H9 (cell line): ENCODE results near the gene ARID1B. TPM values are rescaled to one million over a fixed set of nuclear protein-coding genes. Genes with fewer than 3 reads are reported as not detected.

ENCODE experiments used
- DNase-seq: peaks from one replicate; pipeline ENCODE4 v3.0.0-alpha.2; 2017
- H2AFZ ChIP-seq: one replicate; pipeline ENCODE4 v1.6.1; 2013; ENCODE audit warnings: mild to moderate bottlenecking, low read length, control low read depth, moderate library complexity
- H2AK5ac ChIP-seq: 2 replicates; pipeline ENCODE4 v1.6.1; 2013; ENCODE audit warnings: low read length, control low read depth, mixed read lengths; ENCODE audit not compliant: insufficient read length
- H2BK120ac ChIP-seq: one replicate; pipeline ENCODE4 v1.6.1; 2013; ENCODE audit warnings: low read depth, mild to moderate bottlenecking, low read length, control low read depth, inconsistent platforms; ENCODE audit not compliant: poor library complexity, severe bottlenecking
- H2BK12ac ChIP-seq: 2 replicates; pipeline ENCODE4 v1.6.1; 2013; ENCODE audit warnings: low read length, control low read depth, mixed read lengths, low read depth; ENCODE audit not compliant: insufficient read length
- H2BK15ac ChIP-seq: 2 replicates; pipeline ENCODE4 v1.6.1; 2013; ENCODE audit warnings: low read depth, low read length, control low read depth
- H2BK20ac ChIP-seq: one replicate; pipeline ENCODE4 v1.6.1; 2013; ENCODE audit warnings: low read depth, mild to moderate bottlenecking, low read length, control low read depth, inconsistent platforms; ENCODE audit not compliant: poor library complexity, severe bottlenecking
- H2BK5ac ChIP-seq: 2 replicates; pipeline ENCODE4 v1.6.1; 2013; ENCODE audit warnings: low read length, control low read depth, mixed read lengths; ENCODE audit not compliant: insufficient read length
- H3K14ac ChIP-seq: 2 replicates; pipeline ENCODE4 v1.6.1; 2013; ENCODE audit warnings: low read length, control low read depth; ENCODE audit not compliant: insufficient read depth
- H3K18ac ChIP-seq: 2 replicates; pipeline ENCODE4 v1.6.1; 2013; ENCODE audit warnings: low read depth, mild to moderate bottlenecking, mixed read lengths, low read length, control low read depth; ENCODE audit not compliant: insufficient read length
- H3K23ac ChIP-seq: 2 replicates; pipeline ENCODE4 v1.6.1; 2013; ENCODE audit warnings: low read length, control low read depth, mixed read lengths, low read depth; ENCODE audit not compliant: insufficient read length
- H3K23me2 ChIP-seq: 2 replicates; pipeline ENCODE4 v1.6.1; 2013; ENCODE audit warnings: low read depth, mild to moderate bottlenecking, mixed read lengths, low read length, control low read depth; ENCODE audit not compliant: insufficient read length, poor library complexity, severe bottlenecking
- H3K27ac ChIP-seq: 2 replicates; pipeline ENCODE4 v1.5.1; 2013; ENCODE audit warnings: low read length, control low read depth, mixed read lengths, low read depth; ENCODE audit not compliant: insufficient read length
- H3K27me3 ChIP-seq: 2 replicates; pipeline ENCODE4 v1.6.1; 2013; ENCODE audit warnings: low read length, control low read depth, inconsistent platforms; ENCODE audit not compliant: insufficient read depth
- H3K4ac ChIP-seq: 2 replicates; pipeline ENCODE4 v1.6.1; 2013; ENCODE audit warnings: low read depth, mild to moderate bottlenecking, control low read depth, inconsistent platforms, low read length, moderate library complexity
- H3K4me1 ChIP-seq: 2 replicates; pipeline ENCODE4 v1.6.1; 2013; ENCODE audit warnings: low read length, control low read depth, inconsistent platforms; ENCODE audit not compliant: insufficient read depth
- H3K4me2 ChIP-seq: 2 replicates; pipeline ENCODE4 v1.6.1; 2013; ENCODE audit warnings: low read length, control low read depth, mixed read lengths; ENCODE audit not compliant: insufficient read length, insufficient read depth
- H3K56ac ChIP-seq: 2 replicates; pipeline ENCODE4 v1.6.1; 2013; ENCODE audit warnings: low read depth, mild to moderate bottlenecking, mixed read lengths, low read length, control low read depth; ENCODE audit not compliant: insufficient read length
- H3K79me1 ChIP-seq: 2 replicates; pipeline ENCODE4 v1.6.1; 2013; ENCODE audit warnings: low read depth, mild to moderate bottlenecking, moderate library complexity, low read length, control low read depth, inconsistent platforms; ENCODE audit not compliant: insufficient read depth, poor library complexity, severe bottlenecking
- H3K79me2 ChIP-seq: 2 replicates; pipeline ENCODE4 v1.6.1; 2013; ENCODE audit warnings: low read length, control low read depth, inconsistent platforms; ENCODE audit not compliant: insufficient read depth
- H3K9ac ChIP-seq: 2 replicates; pipeline ENCODE4 v1.6.1; 2013; ENCODE audit warnings: low read length, control low read depth, mixed read lengths; ENCODE audit not compliant: insufficient read length; ENCODE audit errors: extremely low read depth
- H3K9me3 ChIP-seq: one replicate; pipeline ENCODE4 v1.6.1; 2013; ENCODE audit warnings: low read depth, low read length, inconsistent platforms; ENCODE audit not compliant: control insufficient read depth
- H3T11ph ChIP-seq: one replicate; pipeline ENCODE4 v1.6.1; 2013; ENCODE audit warnings: mild to moderate bottlenecking, low read length, control low read depth, inconsistent platforms
- H4K20me1 ChIP-seq: one replicate; pipeline ENCODE4 v1.6.1; 2013; ENCODE audit not compliant: control insufficient read depth, insufficient read length, insufficient read depth
- H4K5ac ChIP-seq: 2 replicates; pipeline ENCODE4 v1.6.1; 2013; ENCODE audit warnings: low read depth, mild to moderate bottlenecking, mixed read lengths, low read length, control low read depth; ENCODE audit not compliant: insufficient read length
- H4K8ac ChIP-seq: replicated peaks from 2 replicates; pipeline ENCODE4 v1.6.1; 2013; ENCODE audit warnings: low read length, control low read depth, mixed read lengths, low read depth; ENCODE audit not compliant: insufficient read length
- H4K91ac ChIP-seq: 2 replicates; pipeline ENCODE4 v1.6.1; 2013; ENCODE audit warnings: low read depth, mild to moderate bottlenecking, moderate library complexity, mixed read lengths, low read length, control low read depth; ENCODE audit not compliant: insufficient read length
- H3K27ac Mint-ChIP-seq, 3 experiments: 2 replicates in 2 of 3; 3 replicates in 1 of 3; pipeline ENCODE4 v1.8.0; 2020 to 2021; ENCODE audit warnings: mixed read lengths in 3 of 3, mild to moderate bottlenecking in 1 of 3, moderate library complexity in 1 of 3
- H3K27me3 Mint-ChIP-seq: 2 replicates; pipeline ENCODE4 v1.8.0; 2021; ENCODE audit warnings: low read depth, mild to moderate bottlenecking, moderate library complexity, mixed read lengths
- H3K36me3 Mint-ChIP-seq, 3 experiments: 2 replicates in 2 of 3; 3 replicates in 1 of 3; pipeline ENCODE4 v1.8.0; 2020 to 2021; ENCODE audit warnings: low read depth in 3 of 3, mixed read lengths in 3 of 3; ENCODE audit not compliant: insufficient read depth in 1 of 3
- H3K4me1 Mint-ChIP-seq, 2 experiments: 2 replicates each; pipeline ENCODE4 v1.8.0; 2020; ENCODE audit warnings: mixed read lengths in 2 of 2
- H3K4me3 Mint-ChIP-seq, 2 experiments: 2 replicates in 1 of 2; 3 replicates in 1 of 2; pipeline ENCODE4 v1.8.0; 2020 to 2021; ENCODE audit warnings: mild to moderate bottlenecking in 2 of 2, mixed read lengths in 2 of 2, moderate library complexity in 1 of 2
- H3K9me3 Mint-ChIP-seq, 2 experiments: 2 replicates in 1 of 2; 3 replicates in 1 of 2; pipeline ENCODE4 v1.8.0; 2020; ENCODE audit warnings: mild to moderate bottlenecking in 2 of 2, mixed read lengths in 2 of 2, moderate library complexity in 1 of 2
- CTCF ChIP-seq: fragments of 200-600 bp; sonication (generic); conservative IDR thresholded peaks from 3 replicates; pipeline ENCODE4 v1.8.0; 2021; ENCODE audit warnings: antibody characterized with exemption, mild to moderate bottlenecking
- WGBS: extraction: QIAGEN DNeasy Blood & Tissue Kit; methylation state at CpG from one replicate; pipeline ENCODE4 v1.1.7; 2013; ENCODE audit warnings: missing lambda C conversion rate, low lambda C conversion rate, mixed read lengths; ENCODE audit not compliant: insufficient read length; ENCODE audit errors: extremely low coverage; 5-methylcytosine and 5-hydroxymethylcytosine counted together
- total RNA-seq: library from RNA; stranded (reverse); gene quantifications from 2 replicates; pipeline ENCODE4 v1.2.1, GENCODE V29; 2021

The ARID1B gene
- total RNA-seq, 1 experiment from 2014 or later: 88.2 TPM

GRCh38 chr6:157045831-157046454, 268.8 kb downstream of the ARID1B start:
- DNase-seq: no peak

More at GRCh38 chr6:157045831-157046454, 268.8 kb downstream of the ARID1B start:
- Histone ChIP-seq H3K79me2 (peaks cover 2% of the 10 kb centered on the region; the same call in 1 of the 2 replicates), H4K8ac (no peak overlapping the region), H3K14ac (no peak overlapping the region), H3K27me3 (no peaks in the 10 kb centered on the region), H2BK5ac (no peak overlapping the region), H3K79me1 (peaks cover 2% of the 10 kb centered on the region), H3K18ac (no peak overlapping the region), H2AFZ (no peak overlapping the region), H3K23me2 (no peaks in the 10 kb centered on the region), H2BK20ac (no peak overlapping the region), H4K5ac (no peak overlapping the region), H3K4me2 (no peak overlapping the region), H4K20me1 (no peaks in the 10 kb centered on the region), H2AK5ac (no peak overlapping the region), H3K9me3 (no peaks in the 10 kb centered on the region), H3K4me1 (peaks cover 3% of the 10 kb centered on the region; the same call in 1 of the 2 replicates), H2BK15ac (no peak overlapping the region), H3T11ph (no peak overlapping the region), H4K91ac (no peak overlapping the region), H2BK120ac (no peak overlapping the region), H3K9ac (no peak overlapping the region), H3K23ac (no peak overlapping the region), H2BK12ac (no peak overlapping the region), H3K56ac (no peak overlapping the region), H3K27ac (no peak overlapping the region), H3K4ac (no peak overlapping the region)
- Mint-ChIP-seq H3K27ac (peak overlapping the region in 1 of 3 experiments; percentile 58; a peak in 1 of 7 replicates), H3K4me3 (no peak overlapping the region), H3K4me1 (peaks cover 22 to 24% of the 10 kb centered on the region in 2 experiments), H3K9me3 (no peaks in the 10 kb centered on the region), H3K27me3 (no peaks in the 10 kb centered on the region), H3K36me3 (no peaks in the 10 kb centered on the region; a peak in 1 of 7 replicates)
- peak; percentile 71 for TF ChIP-seq CTCF
- no CpG with 5 or more reads among the region's 2 CpGs for WGBS
